Measurements from ENCODE around the gene RNASE4. TPM values are rescaled to one million over a fixed set of nuclear protein-coding genes. Genes with fewer than 3 reads are reported as not detected.
"Not testable (repeated sequence)": the region's sequence is repeated elsewhere in the genome, so short reads cannot be mapped to it uniquely, and the experiment has no call there.

Gene RNASE4
- total RNA-seq, 1 experiment from 2014 or later, result 3.3 TPM

DNA sequence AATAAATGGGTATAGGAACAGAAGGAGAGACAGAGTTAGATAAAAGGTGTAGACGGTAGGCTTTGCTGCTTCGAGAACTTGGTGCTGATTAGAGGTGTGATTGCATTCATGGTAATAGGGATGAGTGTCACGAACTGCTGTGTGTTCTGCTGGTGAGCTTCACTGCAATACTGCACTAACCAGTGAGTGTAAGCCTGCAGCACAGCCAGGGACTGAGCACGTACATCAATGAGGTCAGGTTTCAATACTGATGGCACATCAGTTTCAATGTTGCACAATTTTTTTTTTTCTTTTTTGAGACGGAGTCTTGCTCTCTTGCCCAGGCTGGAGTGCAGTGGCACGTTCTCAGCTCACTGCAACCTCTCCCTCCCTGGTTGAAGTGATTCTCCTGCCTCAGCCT is 36.4 kb downstream of the RNASE4 start:
- ChIA-PET POLR2A (no interaction called here), CTCF (no interaction called here)
- Histone ChIP-seq H3K36me3 (ENCODE audit: control insufficient read depth, insufficient read depth, low read length) (no peaks in the 10 kb centered on the region), H3K27ac (ENCODE audit: low read length) (no peak overlapping the region), H3K4me1 (ENCODE audit: control insufficient read depth, insufficient read depth, low read length) (no peaks in the 10 kb centered on the region), H3K4me3 (ENCODE audit: low read depth in 2 of 2, low read length in 2 of 2) (no peak overlapping the region), H3K9me3 (ENCODE audit: control insufficient read depth, insufficient read depth, low read depth, low read length) (no peaks in the 10 kb centered on the region), H3K27me3 (ENCODE audit: control insufficient read depth, insufficient read depth, low read length) (no peaks in the 10 kb centered on the region)
- in situ Hi-C loops (cut with HindIII; ENCODE audit: low pct_unique_long_range_greater_than_20kb, low sequenced_read_pairs) (no loop called here), intact Hi-C loops (cut with micrococcal nuclease; ENCODE audit: unreplicated experiment) (no loop called here)
- no TSS peak for BruUV-seq (replicated peaks)
- ATAC-seq (no peak), DNase-seq (ENCODE audit: low read depth, low spot score) (no peak)
- no peak for TF ChIP-seq SIN3A (IDR thresholded peaks at IDR 0.05; ENCODE audit: borderline replicate concordance, insufficient read depth, low read depth, low read length)
- TF ChIP-seq POLR2AphosphoS5 (IDR thresholded peaks at IDR 0.05; ENCODE audit: low read depth, low read length), result no peak

DNA sequence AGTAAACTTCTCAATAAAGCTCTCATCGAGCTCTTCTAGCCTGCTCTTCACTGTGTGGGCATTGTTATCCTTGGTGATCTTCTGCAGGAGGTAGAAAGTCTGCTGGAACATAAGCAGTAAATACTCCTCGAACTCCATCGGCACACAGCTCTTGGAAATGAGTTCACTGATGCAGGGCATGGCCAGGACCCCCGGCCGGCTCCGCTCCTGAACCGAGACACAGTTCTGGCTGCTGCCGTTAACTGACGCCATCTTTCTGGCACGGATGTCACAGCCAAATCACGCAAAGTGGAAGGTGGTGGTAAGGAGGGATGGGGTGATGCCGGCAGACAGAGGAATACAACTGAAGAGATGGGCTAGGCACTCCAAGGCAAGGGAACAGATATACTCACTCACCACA is 37.7 kb downstream of the RNASE4 start:
- intact Hi-C loops (cut with micrococcal nuclease; ENCODE audit: unreplicated experiment), result no loop called here
- H3K27me3 ChIP-seq (ENCODE audit: control insufficient read depth, insufficient read depth, low read length), result no peaks in the 10 kb centered on the region
- no peak for DNase-seq (ENCODE audit: low read depth, low spot score)
- ChIA-PET CTCF (no interaction called here), POLR2A (no interaction called here)
- no peaks in the 10 kb centered on the region for H3K4me1 ChIP-seq (ENCODE audit: control insufficient read depth, insufficient read depth, low read length)
- H3K9me3 ChIP-seq (ENCODE audit: control insufficient read depth, insufficient read depth, low read depth, low read length), result no peaks in the 10 kb centered on the region
- H3K4me3 ChIP-seq (ENCODE audit: low read depth in 2 of 2, low read length in 2 of 2), result no peak overlapping the region
- in situ Hi-C loops (cut with HindIII; ENCODE audit: low pct_unique_long_range_greater_than_20kb, low sequenced_read_pairs), result no loop called here
- TF ChIP-seq SIN3A (IDR thresholded peaks at IDR 0.05; ENCODE audit: borderline replicate concordance, insufficient read depth, low read depth, low read length) (no peak), POLR2AphosphoS5 (IDR thresholded peaks at IDR 0.05; ENCODE audit: low read depth, low read length) (no peak), TCF7L2 (IDR thresholded peaks at IDR 0.05; ENCODE audit: low read depth, low read length) (no peak)
- TF ChIP-seq, protein P1, sequence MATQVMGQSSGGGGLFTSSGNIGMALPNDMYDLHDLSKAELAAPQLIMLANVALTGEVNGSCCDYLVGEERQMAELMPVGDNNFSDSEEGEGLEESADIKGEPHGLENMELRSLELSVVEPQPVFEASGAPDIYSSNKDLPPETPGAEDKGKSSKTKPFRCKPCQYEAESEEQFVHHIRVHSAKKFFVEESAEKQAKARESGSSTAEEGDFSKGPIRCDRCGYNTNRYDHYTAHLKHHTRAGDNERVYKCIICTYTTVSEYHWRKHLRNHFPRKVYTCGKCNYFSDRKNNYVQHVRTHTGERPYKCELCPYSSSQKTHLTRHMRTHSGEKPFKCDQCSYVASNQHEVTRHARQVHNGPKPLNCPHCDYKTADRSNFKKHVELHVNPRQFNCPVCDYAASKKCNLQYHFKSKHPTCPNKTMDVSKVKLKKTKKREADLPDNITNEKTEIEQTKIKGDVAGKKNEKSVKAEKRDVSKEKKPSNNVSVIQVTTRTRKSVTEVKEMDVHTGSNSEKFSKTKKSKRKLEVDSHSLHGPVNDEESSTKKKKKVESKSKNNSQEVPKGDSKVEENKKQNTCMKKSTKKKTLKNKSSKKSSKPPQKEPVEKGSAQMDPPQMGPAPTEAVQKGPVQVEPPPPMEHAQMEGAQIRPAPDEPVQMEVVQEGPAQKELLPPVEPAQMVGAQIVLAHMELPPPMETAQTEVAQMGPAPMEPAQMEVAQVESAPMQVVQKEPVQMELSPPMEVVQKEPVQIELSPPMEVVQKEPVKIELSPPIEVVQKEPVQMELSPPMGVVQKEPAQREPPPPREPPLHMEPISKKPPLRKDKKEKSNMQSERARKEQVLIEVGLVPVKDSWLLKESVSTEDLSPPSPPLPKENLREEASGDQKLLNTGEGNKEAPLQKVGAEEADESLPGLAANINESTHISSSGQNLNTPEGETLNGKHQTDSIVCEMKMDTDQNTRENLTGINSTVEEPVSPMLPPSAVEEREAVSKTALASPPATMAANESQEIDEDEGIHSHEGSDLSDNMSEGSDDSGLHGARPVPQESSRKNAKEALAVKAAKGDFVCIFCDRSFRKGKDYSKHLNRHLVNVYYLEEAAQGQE (IDR thresholded peaks at IDR 0.05; ENCODE audit: insufficient read depth in 1 of 2, low read depth in 2 of 2, low read length in 1 of 2), result no peak
- TF ChIP-seq, protein P2, sequence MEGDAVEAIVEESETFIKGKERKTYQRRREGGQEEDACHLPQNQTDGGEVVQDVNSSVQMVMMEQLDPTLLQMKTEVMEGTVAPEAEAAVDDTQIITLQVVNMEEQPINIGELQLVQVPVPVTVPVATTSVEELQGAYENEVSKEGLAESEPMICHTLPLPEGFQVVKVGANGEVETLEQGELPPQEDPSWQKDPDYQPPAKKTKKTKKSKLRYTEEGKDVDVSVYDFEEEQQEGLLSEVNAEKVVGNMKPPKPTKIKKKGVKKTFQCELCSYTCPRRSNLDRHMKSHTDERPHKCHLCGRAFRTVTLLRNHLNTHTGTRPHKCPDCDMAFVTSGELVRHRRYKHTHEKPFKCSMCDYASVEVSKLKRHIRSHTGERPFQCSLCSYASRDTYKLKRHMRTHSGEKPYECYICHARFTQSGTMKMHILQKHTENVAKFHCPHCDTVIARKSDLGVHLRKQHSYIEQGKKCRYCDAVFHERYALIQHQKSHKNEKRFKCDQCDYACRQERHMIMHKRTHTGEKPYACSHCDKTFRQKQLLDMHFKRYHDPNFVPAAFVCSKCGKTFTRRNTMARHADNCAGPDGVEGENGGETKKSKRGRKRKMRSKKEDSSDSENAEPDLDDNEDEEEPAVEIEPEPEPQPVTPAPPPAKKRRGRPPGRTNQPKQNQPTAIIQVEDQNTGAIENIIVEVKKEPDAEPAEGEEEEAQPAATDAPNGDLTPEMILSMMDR (IDR thresholded peaks at IDR 0.05), result no peak
- H3K27ac ChIP-seq (ENCODE audit: low read length), result no peak overlapping the region
- BruUV-seq (replicated peaks), result no TSS peak
- ATAC-seq, result no peak
- H3K36me3 ChIP-seq (ENCODE audit: control insufficient read depth, insufficient read depth, low read length), result no peaks in the 10 kb centered on the region

DNA sequence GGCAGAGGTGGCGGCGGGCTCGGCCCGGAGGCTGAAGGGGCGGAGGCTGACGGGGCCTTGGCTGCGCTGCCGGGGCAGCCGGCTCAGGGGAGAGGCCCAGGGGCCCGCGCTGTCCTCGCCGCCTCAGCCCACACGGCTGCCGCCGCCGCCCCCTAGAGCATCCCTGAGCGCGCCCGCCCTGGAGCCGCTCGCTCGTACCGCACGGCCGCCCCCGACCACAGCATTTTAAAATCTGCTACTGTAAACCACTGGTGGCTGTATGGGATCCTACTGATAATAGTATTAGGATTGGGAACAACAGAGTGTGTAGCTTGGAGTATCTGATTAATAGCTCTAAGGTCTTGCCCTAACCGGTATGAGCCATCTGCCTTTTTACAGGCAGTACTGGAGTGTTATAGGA is 39.1 kb downstream of the RNASE4 start:
- no peak for DNase-seq (ENCODE audit: low read depth, low spot score)
- Histone ChIP-seq H3K4me3 (ENCODE audit: low read depth in 2 of 2, low read length in 2 of 2) (no peak overlapping the region), H3K36me3 (ENCODE audit: control insufficient read depth, insufficient read depth, low read length) (no peaks in the 10 kb centered on the region), H3K9me3 (ENCODE audit: control insufficient read depth, insufficient read depth, low read depth, low read length) (no peaks in the 10 kb centered on the region), H3K27me3 (ENCODE audit: control insufficient read depth, insufficient read depth, low read length) (peaks cover 3% of the 10 kb centered on the region; the same call in 1 of the 2 replicates), H3K27ac (ENCODE audit: low read length) (no peak overlapping the region), H3K4me1 (ENCODE audit: control insufficient read depth, insufficient read depth, low read length) (no peaks in the 10 kb centered on the region)
- intact Hi-C loops (cut with micrococcal nuclease; ENCODE audit: unreplicated experiment), result no loop called here
- TF ChIP-seq, protein P2 (IDR thresholded peaks at IDR 0.05), result no peak
- TF ChIP-seq, protein P1 (IDR thresholded peaks at IDR 0.05; ENCODE audit: insufficient read depth in 1 of 2, low read depth in 2 of 2, low read length in 1 of 2), result no peak
- TF ChIP-seq TCF7L2 (IDR thresholded peaks at IDR 0.05; ENCODE audit: low read depth, low read length), result no peak
- TF ChIP-seq POLR2AphosphoS5 (IDR thresholded peaks at IDR 0.05; ENCODE audit: low read depth, low read length), result no peak
- no peak for TF ChIP-seq SIN3A (IDR thresholded peaks at IDR 0.05; ENCODE audit: borderline replicate concordance, insufficient read depth, low read depth, low read length)
- ChIA-PET CTCF (no interaction called here), POLR2A (no interaction called here)
- in situ Hi-C loops (cut with HindIII; ENCODE audit: low pct_unique_long_range_greater_than_20kb, low sequenced_read_pairs), result no loop called here
- ATAC-seq, result no peak
- BruUV-seq (replicated peaks), result no TSS peak

DNA sequence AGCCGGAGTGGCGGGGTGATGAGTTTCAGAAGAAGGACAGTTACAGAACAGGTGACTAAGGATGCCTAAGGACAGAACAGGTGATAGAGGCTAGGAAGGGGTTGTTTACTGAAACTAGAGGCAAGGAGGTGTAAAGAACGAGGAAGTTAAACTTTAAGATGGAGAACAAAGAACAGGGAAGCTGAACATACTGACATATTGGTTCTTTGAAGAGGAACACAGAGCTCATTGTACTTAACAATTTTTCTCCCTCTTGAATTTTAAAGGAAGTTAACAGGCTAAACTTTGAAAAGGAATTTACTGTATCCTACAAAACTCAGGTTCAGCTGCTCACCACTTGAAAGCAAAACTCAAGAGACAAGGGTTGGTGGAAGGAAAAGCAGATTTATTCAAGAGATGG is 41.8 kb downstream of the RNASE4 start:
- intact Hi-C loops (cut with micrococcal nuclease; ENCODE audit: unreplicated experiment); H3K27ac ChIP-seq (ENCODE audit: low read length); ATAC-seq; in situ Hi-C loops (cut with HindIII; ENCODE audit: low pct_unique_long_range_greater_than_20kb, low sequenced_read_pairs); CTCF ChIA-PET; H3K4me1 ChIP-seq (ENCODE audit: control insufficient read depth, insufficient read depth, low read length); H3K36me3 ChIP-seq (ENCODE audit: control insufficient read depth, insufficient read depth, low read length); BruUV-seq (replicated peaks); H3K9me3 ChIP-seq (ENCODE audit: control insufficient read depth, insufficient read depth, low read depth, low read length); H3K27me3 ChIP-seq (ENCODE audit: control insufficient read depth, insufficient read depth, low read length); DNase-seq (ENCODE audit: low read depth, low spot score); H3K4me3 ChIP-seq (ENCODE audit: low read depth in 2 of 2, low read length in 2 of 2); POLR2A ChIA-PET: not testable (repeated sequence)

Data from Panc1 (cell line).